ENCODE results near the gene POLR2A.

GRCh38 chr17:7440834-7441195, 43.4 kb upstream of the POLR2A start:
- TF ChIP-seq CTCF (IDR thresholded peaks at IDR 0.05): no peak
- TF ChIP-seq POLR2A (IDR thresholded peaks at IDR 0.05): no peak

Measured in breast epithelium (tissue), 3 donors.